Head of caudate nucleus (tissue), 42 donors: Measurements from ENCODE around the gene BCL11B.

Experiments used
- DNase-seq, 42 donors: peaks; one replicate each; pipeline versions ENCODE4 v3.0.0 to v3.0.0-alpha.2; 2020 to 2021; ENCODE audit warnings: mixed read lengths in 7 of 42
- intact Hi-C: fragments of 100-400 bp; cut with DNase I; formaldehyde crosslinking; loops from one replicate; pipeline ENCODE4 v1.15.0; 2022

The BCL11B gene

GRCh38 chr14:99247101-99247729 is 24.8 kb downstream of the BCL11B start:
- intact Hi-C loops = no loop called here
- no peak for DNase-seq

DNA sequence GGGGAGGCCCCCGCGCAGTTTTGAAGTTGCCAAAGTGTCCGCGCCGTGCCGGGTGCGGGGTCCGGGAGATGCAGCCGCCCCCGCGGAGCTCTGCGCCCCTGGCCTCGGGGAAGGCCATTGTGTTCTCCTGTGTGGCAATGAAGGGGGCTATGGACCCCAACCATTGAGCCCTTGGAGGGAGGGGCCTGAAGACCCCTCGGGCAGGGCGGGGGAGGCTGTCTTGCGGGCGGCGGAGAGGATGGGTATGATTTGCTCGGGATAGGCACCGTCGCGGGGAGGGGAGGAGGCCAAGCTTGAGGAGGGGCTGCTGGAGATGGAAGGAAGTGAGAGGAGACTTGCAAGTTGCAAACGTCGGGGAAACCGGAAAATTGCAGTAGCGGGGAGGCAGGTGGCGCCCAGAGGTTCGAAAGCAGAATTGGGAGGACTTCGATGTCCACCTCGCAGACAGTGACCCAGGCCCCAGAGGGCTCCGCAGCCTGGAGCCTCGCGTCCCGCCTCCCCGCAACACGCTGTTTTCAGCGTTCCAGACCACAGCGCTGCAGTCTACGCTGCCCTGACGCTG is 25.4 kb downstream of the BCL11B start:
- intact Hi-C loops = no loop called here
- no peak for DNase-seq

DNA sequence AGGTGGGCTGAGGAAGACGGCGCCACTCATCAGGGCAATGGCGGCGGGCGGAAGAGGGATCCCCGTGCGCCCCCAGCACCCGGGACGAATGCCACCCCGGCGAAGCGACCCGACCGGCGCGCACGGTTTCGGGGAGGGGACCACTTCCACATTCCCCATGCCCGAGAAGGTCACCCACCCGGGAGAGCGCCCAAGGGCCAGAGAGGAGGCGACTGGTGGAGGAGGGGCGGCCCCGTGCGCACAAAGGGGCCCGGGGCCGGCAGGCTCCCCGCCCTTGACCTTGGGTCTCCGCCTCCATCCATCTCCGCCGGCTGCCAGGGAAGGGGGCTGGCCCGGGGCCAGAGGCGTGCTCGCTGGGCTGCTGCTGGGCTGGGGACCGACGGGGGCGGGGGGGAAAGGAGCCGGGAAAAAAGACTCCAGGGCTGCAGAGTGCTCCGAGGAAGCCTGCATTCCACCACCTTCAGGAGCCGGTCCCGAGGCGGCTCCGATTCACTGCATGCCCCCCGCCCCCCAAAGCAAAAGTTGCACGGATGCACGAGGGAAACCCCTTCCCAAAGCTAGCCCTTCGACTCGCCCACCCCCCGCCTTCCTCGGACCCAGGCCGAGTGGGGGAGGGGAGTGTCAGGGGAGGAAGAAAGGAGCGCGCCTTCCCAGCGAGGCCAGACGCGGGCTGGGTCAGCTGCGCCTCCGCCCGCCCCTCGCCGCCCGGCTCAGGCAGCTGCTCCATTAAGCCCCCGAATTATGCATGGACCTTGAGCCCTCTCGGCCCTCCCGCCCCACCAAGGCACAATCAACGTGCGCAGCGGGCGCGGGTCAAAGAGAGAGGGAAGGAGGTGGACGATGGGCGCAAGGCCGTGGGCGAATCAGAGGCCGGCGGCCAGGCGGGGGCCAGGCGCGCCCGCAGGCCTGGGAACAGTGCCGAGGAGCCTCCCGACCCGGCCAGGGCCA is 26.2 kb downstream of the BCL11B start:
- intact Hi-C loops = no loop called here
- no peak for DNase-seq

DNA sequence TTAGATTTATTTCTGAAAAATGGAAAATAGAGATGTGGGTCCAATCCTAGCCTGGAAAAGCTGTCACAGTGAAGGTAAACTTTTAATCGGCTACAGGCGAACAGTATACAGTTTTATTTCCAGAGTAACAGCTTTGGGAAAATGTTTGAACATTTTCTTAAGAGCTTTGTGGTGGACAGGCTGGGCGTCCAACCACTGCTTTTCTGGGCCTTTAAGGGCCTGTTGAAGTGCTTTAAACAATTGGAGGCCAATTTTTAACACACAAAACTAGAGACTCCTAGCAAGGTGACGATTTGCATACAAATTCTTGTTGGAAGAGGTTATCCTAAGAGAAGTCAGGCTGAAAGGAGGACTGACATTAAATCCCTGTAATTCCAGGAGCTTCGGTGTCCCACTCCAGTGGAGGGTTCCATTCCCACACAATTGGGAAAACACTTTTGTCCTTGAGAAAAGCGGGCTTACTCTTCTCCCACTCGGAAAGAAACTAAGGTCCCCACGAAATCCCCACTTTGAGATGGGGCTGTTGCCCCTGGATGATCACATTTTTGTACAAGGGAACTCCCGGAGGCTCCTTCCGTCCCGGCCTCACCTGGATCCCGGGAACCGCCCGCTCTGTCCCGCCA is 26.9 kb downstream of the BCL11B start:
- intact Hi-C loops = no loop called here

GRCh38 chr14:99244367-99244901 is 27.6 kb downstream of the BCL11B start:
- intact Hi-C loops = no loop called here
- no peak for DNase-seq

More for the DNA sequence above, 26.9 kb downstream of the BCL11B start:
- DNase-seq = no peak

DNA sequence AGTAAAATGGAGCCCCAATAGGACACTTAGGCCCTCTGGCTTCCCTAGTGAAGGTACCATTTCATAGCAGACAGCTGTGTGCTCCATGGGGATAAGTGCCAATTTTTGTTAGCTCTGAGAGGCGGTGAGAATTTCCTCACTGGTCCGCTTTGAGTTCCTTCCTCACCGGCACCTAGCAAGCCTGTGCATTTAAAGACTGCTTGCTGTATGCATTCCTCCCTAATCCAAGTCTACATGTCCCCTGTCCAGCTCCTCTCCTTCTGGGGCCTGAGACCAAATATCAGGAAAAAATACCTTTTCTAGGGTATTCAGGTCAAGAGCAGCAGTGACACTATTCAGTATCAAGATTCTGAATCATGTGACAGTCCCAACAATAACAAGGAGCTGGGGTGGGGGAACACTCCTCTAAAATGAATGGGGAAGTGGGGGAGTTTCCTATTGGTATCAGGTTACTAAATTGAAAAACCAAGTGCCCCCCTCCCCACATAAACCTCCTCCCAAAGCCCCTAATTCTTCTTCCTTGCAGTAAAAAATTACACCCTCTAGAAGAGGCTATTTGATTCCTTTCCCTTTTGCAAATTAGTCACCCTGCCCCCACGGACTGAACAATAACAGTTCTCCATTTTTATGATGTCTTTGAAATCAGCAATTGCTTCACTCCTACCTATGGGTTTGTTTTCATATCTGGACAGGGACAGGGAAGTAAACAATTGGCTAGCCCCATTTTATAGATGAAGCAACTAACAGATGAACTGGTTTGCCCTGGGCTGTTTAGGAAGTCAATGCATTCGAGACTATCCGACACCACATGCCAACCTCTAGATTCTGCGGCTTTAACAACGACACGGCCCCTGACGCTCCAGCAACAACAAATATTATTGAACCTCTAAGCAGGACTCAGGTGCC is 28.9 kb downstream of the BCL11B start:
- intact Hi-C loops = no loop called here
- DNase-seq = peak in 1 of 42 donors; percentile 46

DNA sequence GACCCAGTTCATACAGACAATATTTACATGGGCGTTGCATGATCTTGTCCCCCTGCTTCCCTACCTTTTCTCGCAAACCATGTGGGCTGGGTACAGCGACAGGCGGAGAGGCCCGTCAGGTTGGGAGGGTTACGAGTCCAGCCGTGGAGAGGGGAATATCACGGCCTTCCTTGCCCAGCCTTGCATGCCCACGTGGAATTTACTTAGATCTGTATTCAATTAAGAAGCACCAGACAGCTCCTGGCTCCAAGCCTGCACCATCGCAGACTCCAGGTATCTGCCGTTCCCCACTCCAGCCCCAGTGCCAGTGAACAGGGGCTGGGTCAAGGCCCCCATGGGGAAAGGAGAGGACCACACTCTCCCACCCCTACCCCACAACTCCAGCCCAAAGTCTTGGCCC is 29.8 kb downstream of the BCL11B start:
- intact Hi-C loops = no loop called here
- peak in 1 of 42 donors; percentile 45 for DNase-seq

GRCh38 chr14:99241325-99242010 is 30.5 kb downstream of the BCL11B start:
- intact Hi-C loops = no loop called here
- DNase-seq = peak in 1 of 42 donors; percentile 53

- DNase-seq = no peak
- intact Hi-C loops = no loop called here
These were observed 31.2 kb downstream of the BCL11B start for GRCh38 chr14:99240627-99241324.

GRCh38 chr14:99239661-99240092 is 32.3 kb downstream of the BCL11B start:
- intact Hi-C loops = no loop called here
- no peak for DNase-seq

GRCh38 chr14:99238216-99238615 is 33.8 kb downstream of the BCL11B start:
- DNase-seq = no peak
- intact Hi-C loops = no loop called here

DNA sequence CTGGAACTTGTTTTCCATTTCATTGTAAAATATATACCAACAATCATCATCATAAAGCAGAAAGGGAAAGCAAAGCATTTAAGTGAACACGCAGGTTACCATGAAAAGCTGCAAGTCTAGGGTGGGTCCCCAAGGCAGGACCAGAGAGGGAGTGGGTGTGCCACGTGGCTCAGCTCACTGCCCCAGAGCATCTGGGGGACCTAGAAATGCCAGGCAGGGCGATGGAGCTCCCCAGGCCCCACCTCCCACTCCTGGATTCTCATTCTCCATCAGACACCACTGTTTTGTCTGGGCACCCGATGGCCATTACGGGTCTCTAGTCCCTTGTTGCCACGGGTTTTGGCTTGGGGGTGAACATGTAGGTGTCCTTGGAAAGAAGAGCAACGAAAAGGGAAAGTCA is 34.7 kb downstream of the BCL11B start:
- no peak for DNase-seq
- intact Hi-C loops = no loop called here

DNA sequence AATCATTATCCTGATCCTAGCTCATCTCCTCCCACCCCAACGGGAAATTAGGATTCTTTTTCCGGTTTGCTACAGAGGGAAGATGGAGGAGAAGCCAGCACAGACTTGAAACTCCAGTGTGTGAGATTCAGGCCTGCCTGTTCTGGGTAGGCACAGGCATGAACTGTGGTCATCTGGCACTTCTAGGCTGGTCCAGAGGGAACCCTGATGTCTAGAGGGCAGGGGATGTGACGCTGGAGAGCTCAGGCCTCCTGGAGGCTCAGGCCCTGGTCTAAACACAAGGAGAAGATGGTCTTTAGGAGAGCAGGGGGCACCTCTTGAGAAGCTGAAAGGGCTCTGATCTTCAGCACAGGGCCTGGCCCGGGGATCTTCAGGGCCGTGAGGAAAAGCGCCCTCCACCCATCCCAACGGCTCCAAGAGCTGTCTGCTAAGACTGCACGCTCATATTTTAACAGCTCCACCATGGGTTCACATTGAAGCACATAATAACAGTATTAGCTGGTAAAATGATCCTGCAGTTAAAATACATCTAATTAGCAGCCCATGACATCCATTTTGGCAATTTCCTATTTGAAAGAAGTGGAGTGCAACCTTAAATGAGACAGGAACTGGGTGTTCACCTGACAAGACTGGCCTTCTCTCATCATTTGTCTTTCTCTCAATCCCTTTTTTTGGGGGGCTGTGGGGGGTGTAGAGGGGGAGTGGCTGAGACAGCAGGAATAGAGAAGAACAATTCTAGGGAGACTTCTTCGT is 35.4 kb downstream of the BCL11B start:
- intact Hi-C loops = no loop called here

DNA sequence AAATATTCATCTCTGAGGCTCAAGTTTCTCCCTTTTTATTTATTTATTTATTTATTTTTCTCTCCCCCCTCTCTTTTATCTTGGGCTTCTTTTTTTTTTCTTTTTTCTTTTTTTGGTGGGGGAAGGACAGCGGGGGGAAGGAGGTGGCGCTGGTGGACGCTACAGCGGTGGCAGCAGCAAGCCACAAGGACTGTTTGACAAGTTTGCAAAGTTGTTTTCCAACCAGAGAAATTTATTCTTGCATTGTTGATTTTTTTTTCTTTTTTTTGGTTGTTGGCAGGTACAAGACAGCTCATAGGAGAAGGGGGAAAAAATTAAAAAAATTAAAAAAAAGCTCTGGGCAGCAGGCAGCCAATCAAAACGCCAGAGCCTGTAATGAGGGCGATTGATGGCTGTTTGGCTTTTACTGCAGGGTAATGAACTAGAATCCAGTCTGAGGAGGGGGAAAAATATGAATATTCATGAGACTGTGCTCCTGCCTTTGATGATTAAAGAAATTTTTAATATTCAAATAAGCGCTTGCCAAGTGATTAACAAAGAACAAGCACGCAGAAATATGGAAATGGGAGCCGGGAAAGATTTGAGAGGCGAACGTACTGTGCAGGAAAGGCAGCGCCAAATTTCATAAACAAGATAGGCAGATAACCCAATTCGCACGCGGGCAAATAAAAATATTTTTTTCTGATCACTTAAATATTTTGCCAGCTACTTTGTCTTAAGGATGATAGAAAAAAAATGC is 36.2 kb downstream of the BCL11B start:
- intact Hi-C loops = no loop called here
- peak in 1 of 42 donors; percentile 47 for DNase-seq

More for the DNA sequence above, 35.4 kb downstream of the BCL11B start:
- no peak for DNase-seq

GRCh38 chr14:99234961-99235571 is 36.9 kb downstream of the BCL11B start:
- DNase-seq = peak in 41 of 42 donors; percentile 35 to 87 (median 71)
- intact Hi-C loops = no loop called here
